ENCODE results near the gene MED8. TPM values are rescaled to one million over a fixed set of nuclear protein-coding genes. Genes with fewer than 3 reads are reported as not detected.

MED8 gene
- total and polyA plus RNA-seq, 10 of the 15 experiments (the other 5 are each of a cell fraction or from before 2014, with no cell fraction given), result 20.2 to 61.7 (median 39.5) TPM

GRCh38 chr1:43405219-43405875 lies 15.7 kb upstream of the MED8 start (continued):
- TF ChIP-seq ETV6 (conservative IDR thresholded peaks at IDR 0.05 in 1 of 2, IDR thresholded peaks at IDR 0.05 in 1 of 2; ENCODE audit: borderline replicate concordance in 1 of 2, low read depth in 1 of 2), result no peak

GRCh38 chr1:43404353-43404752 lies 14.8 kb upstream of the MED8 start:
- DNase-seq (ENCODE audit: low read depth, low spot score) (no peak), ATAC-seq (no peak), FAIRE-seq (no peak)
- Histone ChIP-seq H2AFZ (ENCODE audit: control insufficient read depth, low read depth, low read length) (no peak overlapping the region), H3K9ac (ENCODE audit: control insufficient read depth, insufficient read depth, low read length) (no peak overlapping the region), H3K27ac (ENCODE audit: control insufficient read depth, insufficient read depth) (no peak overlapping the region), H3K4me2 (ENCODE audit: control insufficient read depth, insufficient read depth) (no peak overlapping the region), H3K9me3 (replicated peaks; ENCODE audit: control insufficient read depth, insufficient read depth, low read length) (no peaks in the 10 kb centered on the region), H3K27me3 (replicated peaks in 1 of 2; ENCODE audit: control insufficient read depth in 2 of 2, insufficient read depth in 2 of 2, low read length in 1 of 2) (no peaks in the 10 kb centered on the region), H3K4me1 (ENCODE audit: control insufficient read depth, insufficient read depth, low read length) (no peaks in the 10 kb centered on the region), H3K79me2 (ENCODE audit: control insufficient read depth, insufficient read depth, low read length) (no peaks in the 10 kb centered on the region), H3K4me3 (no peak overlapping the region), H4K20me1 (ENCODE audit: control insufficient read depth, insufficient read depth) (no peaks in the 10 kb centered on the region), H3K36me3 (ENCODE audit: control insufficient read depth in 2 of 2, insufficient read depth in 2 of 2, low read length in 1 of 2) (peaks cover 4 to 20% of the 10 kb centered on the region in 2 experiments)
- intact Hi-C loops (cut with micrococcal nuclease; ENCODE audit: unreplicated experiment) (no loop called here), in situ Hi-C loops (cut with MboI) (no loop called here)
- WGBS (ENCODE audit: insufficient coverage, insufficient replicate concordance, low lambda C conversion rate, missing lambda C conversion rate), result 97% methylated on average over 6 of the region's 6 CpGs
- BruUV-seq (replicated peaks), result no TSS peak
- ChIA-PET POLR2A (no interaction called here), SMC1A (ENCODE audit: uncharacterized antibody, unreplicated experiment) (no interaction called here), RAD21 (ENCODE audit: unreplicated experiment) (no interaction called here), CTCF (no interaction called here)
- TF ChIP-seq, protein P1, sequence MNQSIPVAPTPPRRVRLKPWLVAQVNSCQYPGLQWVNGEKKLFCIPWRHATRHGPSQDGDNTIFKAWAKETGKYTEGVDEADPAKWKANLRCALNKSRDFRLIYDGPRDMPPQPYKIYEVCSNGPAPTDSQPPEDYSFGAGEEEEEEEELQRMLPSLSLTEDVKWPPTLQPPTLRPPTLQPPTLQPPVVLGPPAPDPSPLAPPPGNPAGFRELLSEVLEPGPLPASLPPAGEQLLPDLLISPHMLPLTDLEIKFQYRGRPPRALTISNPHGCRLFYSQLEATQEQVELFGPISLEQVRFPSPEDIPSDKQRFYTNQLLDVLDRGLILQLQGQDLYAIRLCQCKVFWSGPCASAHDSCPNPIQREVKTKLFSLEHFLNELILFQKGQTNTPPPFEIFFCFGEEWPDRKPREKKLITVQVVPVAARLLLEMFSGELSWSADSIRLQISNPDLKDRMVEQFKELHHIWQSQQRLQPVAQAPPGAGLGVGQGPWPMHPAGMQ (IDR thresholded peaks at IDR 0.05; ENCODE audit: borderline replicate concordance), result no peak
- TF ChIP-seq TARDBP (IDR thresholded peaks at IDR 0.05; ENCODE audit: borderline replicate concordance) (no peak), ZNF384 (IDR thresholded peaks at IDR 0.05; ENCODE audit: borderline replicate concordance, low read depth, low read length) (no peak), NR2F1 (conservative IDR thresholded peaks at IDR 0.05) (no peak), TCF12 (IDR thresholded peaks at IDR 0.05; ENCODE audit: low read depth, low read length) (no peak), IKZF2 (IDR thresholded peaks at IDR 0.05) (no peak), JUNB (IDR thresholded peaks at IDR 0.05) (no peak), IKZF1 (conservative IDR thresholded peaks at IDR 0.05) (no peak), ZNF207 (IDR thresholded peaks at IDR 0.05; ENCODE audit: borderline replicate concordance) (no peak), ZNF274 (IDR thresholded peaks at IDR 0.05; ENCODE audit: insufficient read depth, insufficient read length) (no peak), CBFB (IDR thresholded peaks at IDR 0.05; ENCODE audit: low read depth) (no peak), SUZ12 (IDR thresholded peaks at IDR 0.05; ENCODE audit: unreplicated experiment) (no peak), RB1 (IDR thresholded peaks at IDR 0.05; ENCODE audit: borderline replicate concordance) (no peak), CBX5 (IDR thresholded peaks at IDR 0.05; ENCODE audit: low read depth) (no peak), NBN (IDR thresholded peaks at IDR 0.05) (no peak), MEF2A (IDR thresholded peaks at IDR 0.05; ENCODE audit: insufficient read depth, low read depth, low read length) (no peak)
- TF ChIP-seq, protein P2, sequence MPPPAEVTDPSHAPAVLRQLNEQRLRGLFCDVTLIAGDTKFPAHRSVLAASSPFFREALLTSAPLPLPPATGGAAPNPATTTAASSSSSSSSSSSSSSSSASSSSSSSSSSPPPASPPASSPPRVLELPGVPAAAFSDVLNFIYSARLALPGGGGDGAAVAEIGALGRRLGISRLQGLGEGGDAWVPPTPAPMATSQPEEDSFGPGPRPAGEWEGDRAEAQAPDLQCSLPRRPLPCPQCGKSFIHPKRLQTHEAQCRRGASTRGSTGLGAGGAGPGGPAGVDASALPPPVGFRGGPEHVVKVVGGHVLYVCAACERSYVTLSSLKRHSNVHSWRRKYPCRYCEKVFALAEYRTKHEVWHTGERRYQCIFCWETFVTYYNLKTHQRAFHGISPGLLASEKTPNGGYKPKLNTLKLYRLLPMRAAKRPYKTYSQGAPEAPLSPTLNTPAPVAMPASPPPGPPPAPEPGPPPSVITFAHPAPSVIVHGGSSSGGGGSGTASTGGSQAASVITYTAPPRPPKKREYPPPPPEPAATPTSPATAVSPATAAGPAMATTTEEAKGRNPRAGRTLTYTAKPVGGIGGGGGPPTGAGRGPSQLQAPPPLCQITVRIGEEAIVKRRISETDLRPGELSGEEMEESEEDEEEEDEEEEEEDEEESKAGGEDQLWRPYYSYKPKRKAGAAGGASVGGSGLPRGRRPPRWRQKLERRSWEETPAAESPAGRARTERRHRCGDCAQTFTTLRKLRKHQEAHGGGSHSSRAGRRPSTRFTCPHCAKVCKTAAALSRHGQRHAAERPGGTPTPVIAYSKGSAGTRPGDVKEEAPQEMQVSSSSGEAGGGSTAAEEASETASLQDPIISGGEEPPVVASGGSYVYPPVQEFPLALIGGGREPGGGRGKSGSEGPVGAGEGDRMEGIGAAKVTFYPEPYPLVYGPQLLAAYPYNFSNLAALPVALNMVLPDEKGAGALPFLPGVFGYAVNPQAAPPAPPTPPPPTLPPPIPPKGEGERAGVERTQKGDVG (CRISPR knock-in tag; IDR thresholded peaks at IDR 0.05), result no peak
